Small intestine (tissue), 7 donors: ENCODE data around the gene NOD2. TPM values are rescaled to one million over a fixed set of nuclear protein-coding genes. Genes with fewer than 3 reads are reported as not detected.
A peak's percentile ranks its signal among the peaks of the same experiment; 100 is the strongest.

Source experiments
- DNase-seq, 2 donors: peaks; one replicate each; pipeline versions ENCODE4 v3.0.0 to v3.0.0-alpha.2; 2013
- FAIRE-seq: peaks from 2 replicates; lab custom pipeline; 2012; peaks lifted over from hg19 to GRCh38; lab: Jason Lieb, UNC
- H3K27ac ChIP-seq, 3 donors: one replicate each; pipeline ENCODE4 v1.5.1; 2013; ENCODE audit warnings: low read length in 2 of 3, mild to moderate bottlenecking in 2 of 3, control low read depth in 1 of 3, inconsistent platforms in 1 of 3, low read depth in 1 of 3, moderate library complexity in 1 of 3
- H3K27me3 ChIP-seq, 3 donors: one replicate each; pipeline ENCODE4 v1.6.1; 2013; ENCODE audit warnings: low read length in 3 of 3, inconsistent platforms in 1 of 3; ENCODE audit not compliant: control insufficient read depth in 3 of 3, insufficient read depth in 3 of 3
- H3K36me3 ChIP-seq, 3 donors: one replicate each; pipeline ENCODE4 v1.6.1; 2013; ENCODE audit warnings: low read length in 3 of 3, inconsistent platforms in 1 of 3, low read depth in 1 of 3, mild to moderate bottlenecking in 1 of 3, moderate library complexity in 1 of 3; ENCODE audit not compliant: control insufficient read depth in 3 of 3, insufficient read depth in 2 of 3
- H3K4me1 ChIP-seq, 3 donors: one replicate each; pipeline ENCODE4 v1.6.1; 2013; ENCODE audit warnings: low read length in 2 of 3, inconsistent platforms in 1 of 3, low read depth in 1 of 3, mild to moderate bottlenecking in 1 of 3, moderate library complexity in 1 of 3; ENCODE audit not compliant: control insufficient read depth in 3 of 3, insufficient read depth in 2 of 3
- H3K4me3 ChIP-seq, 3 donors: one replicate each; pipeline ENCODE4 v1.5.1; 2013; ENCODE audit warnings: low read length in 3 of 3, control low read depth in 1 of 3, inconsistent platforms in 1 of 3, low read depth in 1 of 3, mild to moderate bottlenecking in 1 of 3, moderate library complexity in 1 of 3
- H3K9me3 ChIP-seq, 2 donors: one replicate each; pipeline ENCODE4 v1.6.1; 2013; ENCODE audit warnings: low read depth in 1 of 2, low read length in 1 of 2; ENCODE audit not compliant: control insufficient read depth in 2 of 2, insufficient read depth in 1 of 2
- WGBS, 3 donors: extraction: QIAGEN DNeasy Blood & Tissue Kit; methylation state at CpG; one replicate each; pipeline ENCODE4 v1.1.7; 2013; 5-methylcytosine and 5-hydroxymethylcytosine counted together
- polyA plus RNA-seq, 4 donors: library from polyadenylated mRNA; stranded (reverse) in 3 of 4; unstranded in 1 of 4; fragments of 200-250 nt in 3 of 4; fragments of 120-200 nt in 1 of 4; gene quantifications; one replicate each; pipeline versions ENCODE4 v1.2.1 to v1.2.3, GENCODE V29; 2013
- donor health status: healthy with polysubstance abuse.
- donor health status: control.
- donor health status: control.
- donor health status: Bipolar disorder and iron deficiency.
- donor health status: healthy.

Gene NOD2
- polyA plus RNA-seq, 4 donors = 0.54 to 0.81 (median 0.58) TPM; not detected in 1

DNA sequence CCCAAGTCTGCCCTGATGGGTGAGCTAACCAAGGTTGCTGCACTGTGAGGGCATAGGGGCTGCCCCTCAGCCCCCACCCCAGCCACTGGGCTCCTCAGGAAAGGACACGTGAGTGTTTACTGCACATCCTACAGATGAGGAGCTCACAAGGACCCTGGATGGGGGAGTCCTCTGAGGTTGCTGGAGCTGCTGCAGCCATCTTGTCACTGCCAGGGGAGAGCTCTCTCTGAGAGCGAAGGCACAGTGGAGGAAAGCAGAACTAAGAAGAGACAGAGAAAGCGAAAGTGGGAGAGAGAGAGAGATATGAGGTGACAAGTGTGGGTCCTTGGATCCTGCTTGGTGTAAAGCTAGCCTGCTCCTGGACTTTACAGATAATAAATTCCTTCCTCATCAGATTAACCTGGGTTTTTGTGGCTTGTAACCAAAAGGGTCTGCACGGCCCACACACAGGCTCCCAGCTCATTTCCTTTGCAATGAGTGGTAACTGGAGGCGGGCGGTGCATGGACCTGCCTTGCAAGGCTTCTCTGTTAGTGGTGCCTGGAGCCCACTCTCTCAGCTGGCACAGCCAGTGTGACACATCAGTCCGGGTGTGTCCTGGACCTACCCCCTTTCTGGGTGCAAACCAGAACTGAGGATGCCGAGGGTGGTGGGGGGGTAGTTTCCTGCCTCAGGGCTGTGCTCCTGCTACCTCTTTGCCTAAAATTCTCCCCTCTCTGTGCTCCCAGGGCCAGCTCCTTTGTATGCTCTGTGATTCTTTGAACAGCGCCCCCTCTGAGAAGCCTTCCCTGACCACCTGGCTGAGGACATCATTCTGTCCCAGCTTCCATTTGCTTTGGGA is 26.5 kb upstream of the NOD2 start:
- peak overlapping the region in 1 of 3 donors; percentile 53 for H3K27ac ChIP-seq
- DNase-seq (peak in 1 of 2 donors; percentile 13), FAIRE-seq (no peak)
- 67 to 84% (median 70%) methylated on average over 9 of the region's 9 CpGs for WGBS, 3 donors
- peaks cover 0 to 15% of the 10 kb centered on the region in 2 donors for H3K9me3 ChIP-seq
- H3K36me3 ChIP-seq = no peaks in the 10 kb centered on the region
- H3K4me1 ChIP-seq = peaks cover 0 to 3% (median 0%) of the 10 kb centered on the region in 3 donors
- H3K4me3 ChIP-seq = no peak overlapping the region
- H3K27me3 ChIP-seq = no peaks in the 10 kb centered on the region

DNA sequence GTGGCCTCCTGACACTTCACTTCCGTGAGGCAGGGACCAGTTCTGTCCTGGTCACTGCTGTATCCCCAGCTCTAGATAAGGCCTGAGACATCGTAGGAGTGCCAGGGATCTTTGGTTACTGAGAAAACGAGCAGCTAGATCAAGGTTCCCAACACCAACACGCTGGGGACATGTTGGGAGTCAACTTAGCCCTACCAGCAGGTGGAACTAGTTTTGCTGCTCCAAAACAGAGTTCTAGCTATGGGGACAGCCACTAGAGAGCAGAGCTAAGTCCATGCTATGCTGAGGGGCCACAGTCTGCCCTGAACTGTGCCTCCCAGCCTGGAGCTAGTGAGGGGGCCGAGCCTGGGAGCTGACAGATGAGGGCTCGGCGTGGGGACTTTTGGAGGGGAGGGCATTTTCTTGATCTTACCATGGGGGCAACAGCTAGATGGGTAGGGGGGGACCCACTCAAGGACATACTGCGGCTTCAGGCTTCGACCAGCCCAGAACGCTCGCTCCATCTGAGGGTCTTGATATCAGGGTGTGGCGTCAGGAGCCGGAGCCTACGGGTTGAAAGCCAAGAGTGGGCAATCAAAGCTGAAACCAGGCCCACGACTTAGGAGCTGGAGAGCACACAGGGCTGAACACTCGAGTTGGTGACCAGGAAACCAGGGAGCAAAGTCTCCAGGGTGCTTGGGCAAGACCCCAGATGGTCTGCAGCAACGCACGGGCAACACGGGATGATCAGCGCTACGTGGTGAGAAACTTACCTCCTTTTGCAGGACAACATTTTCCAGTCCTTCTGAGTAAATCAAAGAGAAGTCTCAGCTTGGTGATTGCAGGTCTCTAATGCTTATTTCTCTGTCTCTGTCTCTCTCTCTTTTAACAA is 25.7 kb upstream of the NOD2 start:
- FAIRE-seq (no peak), DNase-seq (peak in 1 of 2 donors; percentile 23)
- peak overlapping the region in 1 of 3 donors; percentile 53 for H3K27ac ChIP-seq
- H3K4me3 ChIP-seq = no peak overlapping the region
- H3K27me3 ChIP-seq = no peaks in the 10 kb centered on the region
- 82 to 88% (median 86%) methylated on average over 21 of the region's 21 CpGs for WGBS, 3 donors
- H3K4me1 ChIP-seq = peaks cover 0 to 3% (median 0%) of the 10 kb centered on the region in 3 donors
- H3K9me3 ChIP-seq = peaks cover 0 to 24% of the 10 kb centered on the region in 2 donors
- H3K36me3 ChIP-seq = no peaks in the 10 kb centered on the region

DNA sequence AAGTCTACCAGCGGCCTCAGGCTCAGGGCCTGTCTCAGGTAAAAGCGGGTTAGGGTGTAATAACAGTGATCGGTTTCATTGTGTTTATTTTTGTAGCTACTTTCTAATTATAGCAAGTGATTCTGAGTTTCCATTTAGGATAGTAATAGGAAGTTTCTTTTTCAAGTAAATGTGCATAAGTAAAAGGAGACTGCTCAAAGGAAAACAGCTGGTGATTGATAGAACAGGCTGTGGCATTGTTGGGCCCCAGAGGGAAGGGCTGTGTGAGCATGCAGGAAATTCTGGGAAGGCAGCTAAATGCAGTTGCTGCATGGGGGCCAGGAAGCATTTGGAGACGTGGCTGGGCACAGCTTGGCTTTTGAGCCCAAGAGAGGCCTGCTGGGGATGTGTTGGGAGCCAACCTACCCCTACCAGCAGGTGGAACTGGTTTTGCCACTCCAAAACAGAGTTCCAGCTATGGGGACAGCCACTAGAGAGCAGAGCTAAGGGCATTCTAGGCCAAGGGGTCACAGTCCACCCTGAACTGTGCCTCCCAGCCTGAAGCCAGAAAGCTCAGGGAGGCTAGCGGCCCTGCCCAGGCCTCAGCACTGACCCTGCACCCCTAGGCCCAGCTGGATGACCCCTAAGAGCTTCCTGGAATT is 24.9 kb upstream of the NOD2 start:
- peaks cover 0 to 3% (median 0%) of the 10 kb centered on the region in 3 donors for H3K4me1 ChIP-seq
- peak overlapping the region in 1 of 3 donors; percentile 17 for H3K27ac ChIP-seq
- DNase-seq (peak in 1 of 2 donors; percentile 33), FAIRE-seq (no peak)
- no peak overlapping the region for H3K4me3 ChIP-seq
- no peaks in the 10 kb centered on the region for H3K36me3 ChIP-seq
- 49 to 64% (median 57%) methylated on average over 5 of the region's 5 CpGs for WGBS, 3 donors
- H3K9me3 ChIP-seq = peaks cover 0 to 31% of the 10 kb centered on the region in 2 donors
- H3K27me3 ChIP-seq = peaks cover 0 to 4% (median 0%) of the 10 kb centered on the region in 3 donors

DNA sequence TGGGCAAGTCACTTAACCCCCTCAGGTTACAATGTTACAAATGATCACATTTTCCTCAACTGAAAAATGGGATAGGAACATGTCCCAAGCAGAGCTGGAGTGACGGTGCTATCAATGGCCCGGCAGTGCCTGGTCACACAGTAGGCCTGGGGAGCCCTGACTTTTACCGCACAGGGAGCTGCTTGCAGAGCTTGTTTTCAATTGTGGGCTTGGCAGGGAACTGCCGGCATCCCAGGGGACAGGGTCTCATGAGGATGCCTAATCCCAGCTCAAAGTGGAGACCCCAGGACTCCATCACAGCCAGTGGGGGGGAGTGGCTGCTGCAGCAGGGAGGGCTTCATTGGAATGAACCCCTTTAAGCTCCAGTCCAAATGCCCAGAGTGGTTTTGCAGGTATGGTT is 23.7 kb upstream of the NOD2 start:
- H3K4me3 ChIP-seq = no peak overlapping the region
- no peak overlapping the region for H3K27ac ChIP-seq
- WGBS, 3 donors = 95 to 99% (median 96%) methylated on average over 4 of the region's 4 CpGs
- no peak for DNase-seq
- H3K9me3 ChIP-seq = peaks cover 0 to 29% of the 10 kb centered on the region in 2 donors
- peaks cover 0 to 3% (median 0%) of the 10 kb centered on the region in 3 donors for H3K4me1 ChIP-seq
- no peak for FAIRE-seq
- H3K36me3 ChIP-seq = no peaks in the 10 kb centered on the region
- H3K27me3 ChIP-seq = peaks cover 0 to 9% (median 0%) of the 10 kb centered on the region in 3 donors

DNA sequence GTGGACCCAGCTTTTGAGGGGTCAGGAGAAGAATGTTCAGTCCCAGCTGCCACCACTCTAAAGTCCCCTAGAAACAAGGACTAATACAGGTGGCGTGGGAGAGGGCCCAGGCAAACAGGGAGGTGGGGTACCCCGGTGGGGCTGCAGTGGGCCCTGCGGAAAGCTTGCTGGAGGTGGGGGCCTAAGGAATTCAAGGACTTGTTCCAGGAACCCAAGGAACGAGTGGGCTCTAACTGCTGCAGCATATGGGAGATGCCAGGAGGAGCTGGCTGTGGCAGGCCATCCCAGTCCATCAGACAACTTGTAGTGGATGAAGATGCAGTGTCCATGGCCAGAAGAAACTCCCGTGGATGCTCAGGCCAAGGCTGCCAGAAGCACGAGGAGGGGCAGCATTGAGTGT is 22.9 kb upstream of the NOD2 start:
- WGBS, 3 donors = 92 to 95% (median 94%) methylated on average over 6 of the region's 6 CpGs
- DNase-seq (no peak), FAIRE-seq (no peak)

DNA sequence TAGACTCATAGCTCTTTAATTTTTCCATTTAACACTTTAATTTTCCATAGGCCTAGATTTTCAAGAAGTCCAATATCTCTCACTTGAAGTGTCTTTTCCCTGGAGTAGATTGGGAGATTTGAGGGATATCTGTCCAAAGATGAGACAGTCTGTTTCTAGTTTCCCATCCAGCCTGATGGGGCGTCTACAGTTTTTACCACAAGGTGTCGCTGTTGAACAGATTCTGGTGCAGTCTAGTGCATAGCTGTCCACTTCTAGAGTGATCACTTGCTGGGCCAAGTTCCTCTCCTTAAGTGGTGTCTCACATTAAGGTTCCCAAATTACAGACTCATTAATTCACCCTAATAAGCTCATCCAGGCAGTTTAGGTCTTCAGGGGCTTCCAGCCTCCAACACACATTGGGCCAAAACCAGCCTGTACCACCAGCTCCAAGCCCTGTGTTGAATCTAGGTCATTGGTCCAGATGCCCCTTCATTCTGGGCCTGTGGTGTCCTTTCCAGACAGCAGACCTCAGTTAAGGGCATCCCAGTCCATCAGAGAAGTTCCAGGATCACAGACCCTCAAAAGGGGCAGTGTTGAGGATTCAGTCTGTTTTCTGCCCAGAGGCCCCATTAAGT is 21.7 kb upstream of the NOD2 start:
- peaks cover 0 to 28% of the 10 kb centered on the region in 2 donors for H3K9me3 ChIP-seq
- no peaks in the 10 kb centered on the region for H3K4me1 ChIP-seq
- DNase-seq (peak; percentile 18 to 46), FAIRE-seq (no peak)
- H3K4me3 ChIP-seq = no peak overlapping the region
- H3K27me3 ChIP-seq = peaks cover 0 to 9% (median 0%) of the 10 kb centered on the region in 3 donors
- 53 to 75% (median 64%) methylated on average over 2 of the region's 2 CpGs for WGBS, 3 donors
- H3K27ac ChIP-seq = no peak overlapping the region
- H3K36me3 ChIP-seq = no peaks in the 10 kb centered on the region

More for the DNA sequence above, 22.9 kb upstream of the NOD2 start:
- H3K27ac ChIP-seq = no peak overlapping the region
- no peaks in the 10 kb centered on the region for H3K36me3 ChIP-seq
- H3K4me1 ChIP-seq = no peaks in the 10 kb centered on the region
- peaks cover 0 to 28% of the 10 kb centered on the region in 2 donors for H3K9me3 ChIP-seq
- no peak overlapping the region for H3K4me3 ChIP-seq
- H3K27me3 ChIP-seq = peaks cover 0 to 9% (median 0%) of the 10 kb centered on the region in 3 donors

DNA sequence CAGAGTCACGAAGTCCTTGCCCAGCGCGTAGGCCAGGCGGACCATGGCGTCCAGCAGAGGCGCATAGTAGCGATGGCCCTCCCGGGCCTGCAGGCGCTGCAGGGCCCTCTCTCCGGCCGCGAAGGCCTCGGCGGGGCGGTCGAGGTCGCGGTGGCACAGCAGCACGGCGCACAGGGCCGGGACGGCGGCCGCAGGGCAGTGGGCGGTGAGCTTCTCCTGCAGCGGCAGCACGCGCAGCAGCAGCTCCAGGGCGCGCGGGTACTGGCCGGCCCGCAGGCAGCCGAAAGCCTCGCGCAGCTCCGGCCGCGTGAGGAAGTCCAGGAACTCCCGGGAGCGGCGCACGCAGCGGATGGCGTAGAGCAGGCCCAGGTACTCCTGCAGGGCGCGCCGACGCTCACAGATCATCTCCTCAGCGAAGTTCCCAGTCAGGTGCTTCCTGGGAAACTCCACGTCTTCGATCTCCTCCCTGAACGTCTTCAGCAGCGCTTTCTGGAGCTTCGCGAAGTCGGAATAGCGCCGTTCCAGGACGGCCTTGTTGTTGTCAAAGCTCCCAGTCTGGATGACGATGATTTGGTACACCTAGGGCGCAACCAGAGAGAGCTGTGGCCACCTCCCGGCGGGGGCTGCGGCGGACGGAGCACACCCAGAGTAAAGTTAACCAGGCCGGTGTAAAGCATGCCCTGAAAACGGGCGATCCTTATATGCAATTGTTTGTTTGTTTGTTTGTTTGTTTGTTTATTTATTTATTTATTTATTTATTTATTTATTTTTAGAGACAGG is 19.7 kb upstream of the NOD2 start:
- 69 to 81% (median 75%) methylated on average over 67 to 70 of the region's 70 CpGs for WGBS, 3 donors
- Histone ChIP-seq H3K4me3 (no peak overlapping the region), H3K9me3 (peaks cover 0 to 28% of the 10 kb centered on the region in 2 donors), H3K36me3 (no peaks in the 10 kb centered on the region), H3K27me3 (peaks cover 0 to 9% (median 0%) of the 10 kb centered on the region in 3 donors), H3K27ac (no peak overlapping the region), H3K4me1 (no peaks in the 10 kb centered on the region)
- DNase-seq (no peak), FAIRE-seq (no peak)
